DMS53 treated with DMSO at 0.1 percent for 48 hours (cell line): ENCODE measurements around the gene NPNT.
"Not testable (repeated sequence)": the region's sequence is repeated elsewhere in the genome, so short reads cannot be mapped to it uniquely, and the experiment has no call there.

Experiments used
- DNase-seq: peaks from one replicate; lab custom pipeline; 2025; ENCODE audit not compliant: unreplicated experiment; lab: John Stamatoyannopoulos, UW

The NPNT gene, protein sequence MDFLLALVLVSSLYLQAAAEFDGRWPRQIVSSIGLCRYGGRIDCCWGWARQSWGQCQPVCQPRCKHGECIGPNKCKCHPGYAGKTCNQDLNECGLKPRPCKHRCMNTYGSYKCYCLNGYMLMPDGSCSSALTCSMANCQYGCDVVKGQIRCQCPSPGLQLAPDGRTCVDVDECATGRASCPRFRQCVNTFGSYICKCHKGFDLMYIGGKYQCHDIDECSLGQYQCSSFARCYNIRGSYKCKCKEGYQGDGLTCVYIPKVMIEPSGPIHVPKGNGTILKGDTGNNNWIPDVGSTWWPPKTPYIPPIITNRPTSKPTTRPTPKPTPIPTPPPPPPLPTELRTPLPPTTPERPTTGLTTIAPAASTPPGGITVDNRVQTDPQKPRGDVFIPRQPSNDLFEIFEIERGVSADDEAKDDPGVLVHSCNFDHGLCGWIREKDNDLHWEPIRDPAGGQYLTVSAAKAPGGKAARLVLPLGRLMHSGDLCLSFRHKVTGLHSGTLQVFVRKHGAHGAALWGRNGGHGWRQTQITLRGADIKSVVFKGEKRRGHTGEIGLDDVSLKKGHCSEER

GRCh38 chr4:105894660-105895582, at the start of gene NPNT:
TSS of gene NPNT (plus strand) at chr4:105895471. CDS start at chr4:105895653, 182 bp downstream.
- peak; percentile 28 for DNase-seq

GRCh38 chr4:105845559-105845958, 49.7 kb upstream of the NPNT start:
- DNase-seq = no peak

- not testable (repeated sequence) for DNase-seq
These were observed 46.9 kb upstream of the NPNT start for GRCh38 chr4:105848359-105848758.

DNA sequence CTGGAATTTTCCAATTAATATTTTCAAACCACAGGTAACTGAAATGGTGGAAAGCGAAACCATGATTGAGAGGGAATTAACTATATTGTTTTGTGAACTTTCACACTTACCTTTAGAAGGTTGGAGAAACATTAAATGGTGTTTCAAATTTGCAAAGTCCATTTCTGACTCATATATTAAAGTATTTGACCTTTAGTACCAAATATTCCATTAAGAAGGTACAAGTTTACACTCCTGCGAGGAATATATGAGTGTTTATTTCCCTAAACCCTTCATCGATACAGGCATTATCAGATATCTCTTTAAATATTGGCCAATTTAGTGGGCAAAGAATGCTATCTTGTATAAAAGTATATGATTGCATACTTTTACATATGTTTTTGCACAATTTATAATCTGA, 44.1 kb upstream of the NPNT start:
- no peak for DNase-seq

- not testable (repeated sequence) for DNase-seq
These were observed 43.0 kb upstream of the NPNT start for GRCh38 chr4:105852230-105852629.

- DNase-seq = no peak
These were observed 36.7 kb upstream of the NPNT start for GRCh38 chr4:105858466-105859040.

DNA sequence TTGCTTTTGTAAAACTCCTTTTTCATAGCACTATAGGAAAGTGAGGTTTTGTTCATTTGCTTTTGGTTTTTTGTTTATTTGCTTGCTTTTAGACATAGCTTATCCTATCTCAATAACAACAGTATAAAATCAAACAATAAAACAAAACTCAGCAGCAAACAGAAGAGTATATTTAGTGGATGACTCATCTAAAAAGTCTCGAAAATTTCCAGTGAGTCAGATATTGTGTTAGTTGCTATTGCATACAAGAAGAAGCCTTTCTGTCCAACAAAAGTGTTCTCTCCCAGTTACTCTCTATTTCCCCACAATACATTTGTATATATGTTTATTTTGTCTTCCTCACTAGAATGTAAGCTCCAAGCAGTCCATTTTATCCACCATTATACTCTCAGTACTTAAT, 36.0 kb upstream of the NPNT start:
- DNase-seq = peak; percentile 48

DNA sequence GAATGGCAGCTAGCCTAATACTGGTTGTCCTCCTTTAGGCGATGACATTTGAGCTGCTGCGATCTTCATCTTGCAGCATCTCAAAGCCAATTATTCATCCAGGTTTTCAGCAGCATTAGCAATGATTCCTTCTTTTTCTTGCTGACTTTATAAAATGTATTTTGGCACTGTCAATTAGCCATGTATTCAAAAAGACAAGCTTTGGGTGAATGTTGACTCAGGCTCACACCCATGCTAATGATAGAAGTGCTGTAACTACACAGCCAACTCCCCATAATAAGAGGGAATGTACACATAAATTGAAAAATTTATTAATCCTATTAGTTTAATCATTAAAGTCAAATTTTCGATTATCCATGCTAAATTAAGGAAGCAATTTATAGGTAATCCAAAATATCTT, 24.3 kb upstream of the NPNT start:
- no peak for DNase-seq

- no peak for DNase-seq
These were observed 23.3 kb upstream of the NPNT start for GRCh38 chr4:105871997-105872396.

GRCh38 chr4:105875233-105875632, 20.0 kb upstream of the NPNT start:
- DNase-seq = no peak

- no peak for DNase-seq
These were observed 16.6 kb upstream of the NPNT start for GRCh38 chr4:105878668-105879067.

DNA sequence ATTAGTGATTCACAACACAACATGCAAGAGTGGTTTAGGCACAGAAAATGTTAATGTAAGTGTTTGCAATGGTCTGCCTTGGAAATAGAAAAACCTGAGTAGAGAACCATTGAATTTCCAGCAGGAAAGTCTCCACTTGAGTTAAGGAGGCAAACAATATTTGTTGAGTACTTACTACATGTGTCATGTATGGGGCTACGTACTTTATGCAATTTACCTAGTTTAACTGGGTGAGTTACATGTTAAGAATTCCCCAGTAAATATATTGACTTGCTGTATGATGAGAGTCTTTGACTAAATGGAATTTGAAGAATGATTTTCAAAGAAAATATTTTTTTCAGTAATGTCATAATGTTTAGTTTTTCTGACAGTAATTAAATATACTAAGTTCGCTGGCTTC, 7.8 kb upstream of the NPNT start:
- no peak for DNase-seq

- peak; percentile 17 for DNase-seq
These were observed 551 bp downstream of the NPNT start for GRCh38 chr4:105895583-105896460.

GRCh38 chr4:105896461-105896942, 1.2 kb downstream of the NPNT start:
- no peak for DNase-seq

- DNase-seq = no peak
These were observed 1.9 kb downstream of the NPNT start for GRCh38 chr4:105896984-105897775.

- DNase-seq = no peak
These were observed 5.3 kb downstream of the NPNT start for GRCh38 chr4:105900541-105900940.

- no peak for DNase-seq
These were observed 7.4 kb downstream of the NPNT start for GRCh38 chr4:105902550-105903262.

GRCh38 chr4:105909787-105910281, 14.6 kb downstream of the NPNT start:
- DNase-seq = peak; percentile 48
